Mucosa of descending colon (tissue), 3 donors: Measurements from ENCODE around the gene SYNE2. TPM values are rescaled to one million over a fixed set of nuclear protein-coding genes. Genes with fewer than 3 reads are reported as not detected.
"Not testable (repeated sequence)": the region's sequence is repeated elsewhere in the genome, so short reads cannot be mapped to it uniquely, and the experiment has no call there.

Experiments used
- ATAC-seq: fragments of 200-7000 bp; cut with Tn5 transposase; one replicate; pipeline ENCODE4 v1.9.1; 2020; ENCODE audit warnings: mild to moderate bottlenecking, moderate library complexity
- DNase-seq, 3 donors: peaks; one replicate each; pipeline ENCODE4 v3.0.0-alpha.2; 2020
- H3K36me3 ChIP-seq: fragments of 200-600 bp; one replicate; pipeline ENCODE4 v1.8.0; 2021; ENCODE audit warnings: low read depth, mild to moderate bottlenecking
- H3K4me1 ChIP-seq: fragments of 200-600 bp; one replicate; pipeline ENCODE4 v1.8.0; 2021; ENCODE audit warnings: low read depth, mild to moderate bottlenecking
- H3K4me3 ChIP-seq: fragments of 200-600 bp; one replicate; pipeline ENCODE4 v1.8.0; 2021; ENCODE audit warnings: mild to moderate bottlenecking
- H3K9me3 ChIP-seq: fragments of 200-600 bp; one replicate; pipeline ENCODE4 v1.8.0; 2021; ENCODE audit warnings: mild to moderate bottlenecking
- intact Hi-C, 2 donors: fragments of 100-400 bp; cut with DNase I in 1 of 2; cut with micrococcal nuclease in 1 of 2; formaldehyde crosslinking; loops; one replicate each; pipeline versions ENCODE4 v1.11.0 to v1.11.1; 2022; cut with DNase I, micrococcal nuclease
- total RNA-seq, 3 donors: library from RNA; stranded (reverse); fragmentation: NEBNext Ultra II Directional in 2 of 3; extraction: Animal tissue kit (Norgen Biotek cat#: 25700) in 2 of 3; gene quantifications; one replicate each; pipeline versions ENCODE4 v1.2.1 to v1.2.4, GENCODE V29; 2021 to 2023
- TF ChIP-seq, protein P1 (sequence below): fragments of 200-600 bp; IDR thresholded peaks from one replicate; pipeline ENCODE4 v1.8.0; 2022; ENCODE audit warnings: antibody characterized with exemption, mild to moderate bottlenecking
- donor health status: DM: no; HTN: no; CAD: no; lungs with moderate emphysema.
- donor health status: DM: no; HTN: no; CAD: no.
- donor health status: DM: no; HTN: yes; CAD: no.

SYNE2 gene
- total RNA-seq, 3 donors from 2014 or later: 104 to 215 (median 174) TPM

DNA sequence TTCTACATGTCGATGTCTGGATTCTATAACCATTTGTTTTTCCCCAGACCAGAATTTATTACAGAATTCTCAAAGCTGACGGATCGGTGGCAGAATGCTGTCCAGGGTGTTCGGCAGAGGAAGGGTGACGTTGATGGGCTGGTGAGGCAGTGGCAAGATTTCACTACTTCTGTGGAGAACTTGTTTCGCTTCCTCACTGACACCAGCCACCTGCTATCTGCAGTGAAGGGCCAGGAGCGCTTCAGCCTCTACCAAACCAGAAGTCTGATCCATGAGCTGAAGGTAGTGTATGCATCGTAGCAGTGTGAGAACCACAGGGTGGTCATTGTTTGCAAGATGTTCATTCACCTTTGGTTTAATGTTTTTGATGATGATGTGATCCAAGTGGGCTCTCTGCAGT, 317.4 kb downstream of the SYNE2 start:
- peak; percentile 29 for ATAC-seq
- Histone ChIP-seq H3K9me3 (no peaks in the 10 kb centered on the region), H3K4me1 (no peaks in the 10 kb centered on the region), H3K36me3 (no peaks in the 10 kb centered on the region), H3K4me3 (no peak overlapping the region)
- TF ChIP-seq, protein P1, sequence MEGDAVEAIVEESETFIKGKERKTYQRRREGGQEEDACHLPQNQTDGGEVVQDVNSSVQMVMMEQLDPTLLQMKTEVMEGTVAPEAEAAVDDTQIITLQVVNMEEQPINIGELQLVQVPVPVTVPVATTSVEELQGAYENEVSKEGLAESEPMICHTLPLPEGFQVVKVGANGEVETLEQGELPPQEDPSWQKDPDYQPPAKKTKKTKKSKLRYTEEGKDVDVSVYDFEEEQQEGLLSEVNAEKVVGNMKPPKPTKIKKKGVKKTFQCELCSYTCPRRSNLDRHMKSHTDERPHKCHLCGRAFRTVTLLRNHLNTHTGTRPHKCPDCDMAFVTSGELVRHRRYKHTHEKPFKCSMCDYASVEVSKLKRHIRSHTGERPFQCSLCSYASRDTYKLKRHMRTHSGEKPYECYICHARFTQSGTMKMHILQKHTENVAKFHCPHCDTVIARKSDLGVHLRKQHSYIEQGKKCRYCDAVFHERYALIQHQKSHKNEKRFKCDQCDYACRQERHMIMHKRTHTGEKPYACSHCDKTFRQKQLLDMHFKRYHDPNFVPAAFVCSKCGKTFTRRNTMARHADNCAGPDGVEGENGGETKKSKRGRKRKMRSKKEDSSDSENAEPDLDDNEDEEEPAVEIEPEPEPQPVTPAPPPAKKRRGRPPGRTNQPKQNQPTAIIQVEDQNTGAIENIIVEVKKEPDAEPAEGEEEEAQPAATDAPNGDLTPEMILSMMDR: no peak
- intact Hi-C loops: no loop called here
- no peak for DNase-seq

DNA sequence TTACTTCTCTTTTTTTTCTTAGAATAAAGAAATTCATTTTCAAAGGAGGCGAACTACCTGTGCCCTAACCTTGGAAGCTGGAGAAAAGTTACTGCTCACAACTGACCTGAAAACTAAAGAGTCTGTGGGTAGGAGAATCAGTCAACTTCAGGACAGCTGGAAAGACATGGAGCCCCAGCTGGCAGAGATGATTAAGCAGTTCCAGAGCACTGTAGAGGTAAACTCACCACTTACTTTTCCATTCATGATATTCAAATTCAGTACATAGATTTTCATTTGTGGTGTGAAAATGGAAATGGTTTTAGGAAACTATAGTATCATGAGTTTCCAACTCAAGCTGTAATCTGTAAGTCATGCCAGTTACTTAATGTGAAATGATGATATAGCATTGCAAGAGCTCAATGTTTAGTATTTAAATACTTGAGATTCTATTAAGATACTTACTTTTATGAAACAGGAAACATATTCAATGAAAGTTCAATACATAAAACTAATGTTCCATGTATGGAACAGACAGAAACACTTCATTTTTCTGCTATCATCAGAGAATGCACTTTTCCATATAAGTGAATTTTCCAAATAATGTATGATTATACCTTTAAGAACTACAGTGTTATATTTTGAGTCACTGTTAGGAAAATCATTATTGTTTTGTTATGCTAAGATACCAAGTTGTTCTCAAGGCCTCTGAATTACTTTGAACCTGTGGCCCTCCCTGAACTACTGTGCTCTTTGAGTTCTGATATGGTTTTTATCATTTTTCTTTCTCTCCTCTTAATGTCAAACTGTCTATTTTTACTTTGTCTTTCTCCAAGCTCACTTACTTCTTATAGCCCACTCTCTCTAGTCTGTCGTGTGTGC, 322.3 kb downstream of the SYNE2 start:
- Histone ChIP-seq H3K9me3 (no peaks in the 10 kb centered on the region), H3K4me3 (no peak overlapping the region), H3K4me1 (no peaks in the 10 kb centered on the region), H3K36me3 (no peaks in the 10 kb centered on the region)
- no peak for DNase-seq
- intact Hi-C loops: no loop called here
- no peak for ATAC-seq
- TF ChIP-seq, protein P1: no peak

- TF ChIP-seq, protein P1: no peak
- Histone ChIP-seq H3K4me1 (no peaks in the 10 kb centered on the region), H3K36me3 (no peaks in the 10 kb centered on the region), H3K9me3 (no peaks in the 10 kb centered on the region), H3K4me3 (no peak overlapping the region)
- intact Hi-C loops: no loop called here
- DNase-seq (no peak), ATAC-seq (no peak)
Observed at GRCh38 chr14:64176330-64176729, 323.5 kb downstream of the SYNE2 start.

DNA sequence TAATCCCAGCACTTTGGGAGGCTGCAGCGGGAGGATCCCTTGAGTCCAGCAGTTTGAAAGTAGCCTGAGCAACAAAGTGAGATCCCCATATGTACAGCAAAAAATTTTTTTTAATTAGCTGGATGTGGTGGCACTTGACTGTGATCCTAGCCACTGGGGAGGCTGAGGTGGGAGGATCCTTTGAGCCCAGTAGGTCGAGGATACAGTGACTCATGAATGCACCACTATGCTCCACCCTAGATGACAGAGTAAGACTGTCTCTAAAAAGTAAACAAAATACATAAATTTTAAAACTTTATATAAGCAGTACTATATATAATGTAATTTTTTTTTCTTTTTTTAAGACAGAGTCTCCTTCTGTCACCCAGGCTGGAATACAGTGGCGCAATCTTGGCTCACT, 326.0 kb downstream of the SYNE2 start:
- H3K4me3 ChIP-seq: no peak overlapping the region
- TF ChIP-seq, protein P1: no peak
- no peaks in the 10 kb centered on the region for H3K9me3 ChIP-seq
- ATAC-seq: no peak
- intact Hi-C loops: no loop called here
- no peak for DNase-seq
- H3K4me1 ChIP-seq: no peaks in the 10 kb centered on the region
- H3K36me3 ChIP-seq: no peaks in the 10 kb centered on the region

- intact Hi-C loops, H3K4me3 ChIP-seq, H3K9me3 ChIP-seq, H3K36me3 ChIP-seq, ATAC-seq, DNase-seq, H3K4me1 ChIP-seq: not testable (repeated sequence)
Observed at GRCh38 chr14:64182908-64183307, 330.1 kb downstream of the SYNE2 start.

DNA sequence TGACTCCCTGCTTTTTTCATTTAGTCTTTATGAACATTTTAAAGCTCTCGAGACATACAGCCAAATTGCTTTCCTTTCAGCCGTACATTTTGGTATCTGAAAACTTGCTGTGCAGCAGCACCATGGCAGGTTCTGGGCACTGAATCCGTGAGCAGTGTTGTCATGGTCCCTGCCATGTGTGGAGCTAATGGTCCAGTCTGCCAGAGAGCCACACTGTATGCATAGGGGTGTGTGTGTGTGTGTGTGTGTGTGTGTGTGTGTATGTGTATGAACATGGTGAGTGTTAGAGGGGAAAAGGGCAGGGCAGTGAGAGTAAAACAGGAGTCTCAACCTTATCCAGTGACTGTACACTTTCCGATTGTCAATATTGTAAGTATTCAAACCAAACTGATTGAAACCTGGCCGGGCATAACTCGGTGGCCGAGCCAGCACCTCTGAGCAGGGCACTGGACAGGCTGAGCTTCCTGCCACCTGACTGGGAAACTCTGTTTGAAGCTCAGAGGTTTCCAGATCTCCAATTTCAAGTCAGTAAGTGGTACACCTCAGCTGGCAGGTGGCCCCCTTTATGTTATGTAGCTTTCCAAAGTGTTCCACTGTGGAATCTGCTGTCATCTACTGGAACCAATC, 331.4 kb downstream of the SYNE2 start:
- no peak for ATAC-seq
- intact Hi-C loops: no loop called here

More for the DNA sequence above, 331.4 kb downstream of the SYNE2 start:
- no peaks in the 10 kb centered on the region for H3K9me3 ChIP-seq
- TF ChIP-seq, protein P1: no peak
- no peaks in the 10 kb centered on the region for H3K4me1 ChIP-seq
- H3K36me3 ChIP-seq: no peaks in the 10 kb centered on the region
- no peak overlapping the region for H3K4me3 ChIP-seq
- no peak for DNase-seq
